ENCODE data around the gene MGST2. TPM values are rescaled to one million over a fixed set of nuclear protein-coding genes. Genes with fewer than 3 reads are reported as not detected.

The MGST2 gene
- total RNA-seq, 2 experiments from 2014 or later: 0.70 to 3.0 TPM

GRCh38 chr4:139728840-139729239 is 63.2 kb downstream of the MGST2 start:
- CTCF ChIA-PET: no interaction called here
- DNase-seq (no peak), ATAC-seq (ENCODE audit: poor library complexity) (no peak)
- H3K36me3 ChIP-seq (ENCODE audit: insufficient read depth, low read length): no peaks in the 10 kb centered on the region
- H3K27ac ChIP-seq (ENCODE audit: low read depth in 1 of 2, low read length in 2 of 2): no peak overlapping the region
- Mint-ChIP-seq H3K27me3 (peaks cover 2% of the 10 kb centered on the region), H3K9me3 (no peaks in the 10 kb centered on the region), H3K27ac (no peak overlapping the region), H3K36me3 (ENCODE audit: low read depth) (peaks cover 4% of the 10 kb centered on the region), H3K4me1 (ENCODE audit: low read depth) (no peaks in the 10 kb centered on the region), H3K4me3 (no peak overlapping the region)
- H3K4me1 ChIP-seq (ENCODE audit: insufficient read depth, low read length): no peaks in the 10 kb centered on the region
- POLR2A ChIA-PET: no interaction called here
- no peaks in the 10 kb centered on the region for H3K9me3 ChIP-seq (ENCODE audit: control insufficient read depth in 1 of 2, insufficient read depth in 1 of 2, low read length in 2 of 2)
- H3K4me3 ChIP-seq (ENCODE audit: low read length): no peak overlapping the region
- no peaks in the 10 kb centered on the region for H3K27me3 ChIP-seq (ENCODE audit: control insufficient read depth in 1 of 2, insufficient read depth in 2 of 2, low read length in 2 of 2)
- TF ChIP-seq CTCF (IDR thresholded peaks at IDR 0.05): no peak
- intact Hi-C loops (cut with DNase I, micrococcal nuclease): no loop called here

- peaks cover 13% of the 10 kb centered on the region for H3K4me1 ChIP-seq (ENCODE audit: insufficient read depth, low read length)
- Mint-ChIP-seq H3K36me3 (ENCODE audit: low read depth) (no peaks in the 10 kb centered on the region), H3K4me1 (ENCODE audit: low read depth) (peaks cover 14% of the 10 kb centered on the region), H3K9me3 (no peaks in the 10 kb centered on the region), H3K27me3 (peaks cover 42% of the 10 kb centered on the region), H3K4me3 (no peak overlapping the region), H3K27ac (no peak overlapping the region)
- no peaks in the 10 kb centered on the region for H3K36me3 ChIP-seq (ENCODE audit: insufficient read depth, low read length)
- intact Hi-C loops (cut with DNase I, micrococcal nuclease): loop anchor here in 1 of 2 experiments (10.0 kb wide), 2 partner anchors 282 to 622 kb away; no protein-coding TSS in a partner anchor
- no peak overlapping the region for H3K4me3 ChIP-seq (ENCODE audit: low read length)
- ATAC-seq (ENCODE audit: poor library complexity) (no peak), DNase-seq (no peak)
- TF ChIP-seq CTCF (IDR thresholded peaks at IDR 0.05): no peak
- POLR2A ChIA-PET: no interaction called here
- no peak overlapping the region for H3K27ac ChIP-seq (ENCODE audit: low read depth in 1 of 2, low read length in 2 of 2)
- CTCF ChIA-PET: interaction anchor here (1.1 kb wide), 1 partner anchor 9 kb away, joined by 3 read pairs; no protein-coding TSS in a partner anchor
- H3K9me3 ChIP-seq (ENCODE audit: control insufficient read depth in 1 of 2, insufficient read depth in 1 of 2, low read length in 2 of 2): no peaks in the 10 kb centered on the region
- H3K27me3 ChIP-seq (ENCODE audit: control insufficient read depth in 1 of 2, insufficient read depth in 2 of 2, low read length in 2 of 2): peaks cover 12 to 35% of the 10 kb centered on the region in 2 experiments
Observed at GRCh38 chr4:139732991-139733570, 67.5 kb downstream of the MGST2 start.

- TF ChIP-seq CTCF (IDR thresholded peaks at IDR 0.05): no peak
- H3K9me3 Mint-ChIP-seq: no peaks in the 10 kb centered on the region
- CTCF ChIA-PET: interaction anchor here (1.1 kb wide), 1 partner anchor 11 kb away, joined by 3 read pairs; no protein-coding TSS in a partner anchor
- no peaks in the 10 kb centered on the region for H3K36me3 Mint-ChIP-seq (ENCODE audit: low read depth)
- H3K4me3 Mint-ChIP-seq: peak overlapping the region; percentile 69
- H3K9me3 ChIP-seq (ENCODE audit: control insufficient read depth in 1 of 2, insufficient read depth in 1 of 2, low read length in 2 of 2): no peaks in the 10 kb centered on the region
- H3K4me1 Mint-ChIP-seq (ENCODE audit: low read depth): peaks cover 14% of the 10 kb centered on the region
- H3K27ac Mint-ChIP-seq: no peak overlapping the region
- H3K27ac ChIP-seq (ENCODE audit: low read depth in 1 of 2, low read length in 2 of 2): no peak overlapping the region
- DNase-seq: peak in 2 of 14 experiments; percentile 40 to 56
- peaks cover 12 to 35% of the 10 kb centered on the region in 2 experiments for H3K27me3 ChIP-seq (ENCODE audit: control insufficient read depth in 1 of 2, insufficient read depth in 2 of 2, low read length in 2 of 2)
- H3K4me1 ChIP-seq (ENCODE audit: insufficient read depth, low read length): peaks cover 13% of the 10 kb centered on the region
- ATAC-seq (ENCODE audit: poor library complexity): no peak
- H3K27me3 Mint-ChIP-seq: peaks cover 51% of the 10 kb centered on the region
- H3K4me3 ChIP-seq (ENCODE audit: low read length): no peak overlapping the region
- POLR2A ChIA-PET: no interaction called here
- intact Hi-C loops (cut with DNase I, micrococcal nuclease): loop anchor here in 1 of 2 experiments (2.0 to 10.0 kb wide), 3 partner anchors 280 to 620 kb away; no protein-coding TSS in a partner anchor
- no peaks in the 10 kb centered on the region for H3K36me3 ChIP-seq (ENCODE audit: insufficient read depth, low read length)
Observed at GRCh38 chr4:139734201-139734874, 68.7 kb downstream of the MGST2 start.

Data from CD4-positive, alpha-beta T cell (primary cell).